ENCODE results near the gene MALAT1. TPM values are rescaled to one million over a fixed set of nuclear protein-coding genes. Genes with fewer than 3 reads are reported as not detected.
A peak's percentile ranks its signal among the peaks of the same experiment; 100 is the strongest.

MALAT1 gene
- total RNA-seq, 1 donor from 2014 or later, result 16,459 TPM

DNA sequence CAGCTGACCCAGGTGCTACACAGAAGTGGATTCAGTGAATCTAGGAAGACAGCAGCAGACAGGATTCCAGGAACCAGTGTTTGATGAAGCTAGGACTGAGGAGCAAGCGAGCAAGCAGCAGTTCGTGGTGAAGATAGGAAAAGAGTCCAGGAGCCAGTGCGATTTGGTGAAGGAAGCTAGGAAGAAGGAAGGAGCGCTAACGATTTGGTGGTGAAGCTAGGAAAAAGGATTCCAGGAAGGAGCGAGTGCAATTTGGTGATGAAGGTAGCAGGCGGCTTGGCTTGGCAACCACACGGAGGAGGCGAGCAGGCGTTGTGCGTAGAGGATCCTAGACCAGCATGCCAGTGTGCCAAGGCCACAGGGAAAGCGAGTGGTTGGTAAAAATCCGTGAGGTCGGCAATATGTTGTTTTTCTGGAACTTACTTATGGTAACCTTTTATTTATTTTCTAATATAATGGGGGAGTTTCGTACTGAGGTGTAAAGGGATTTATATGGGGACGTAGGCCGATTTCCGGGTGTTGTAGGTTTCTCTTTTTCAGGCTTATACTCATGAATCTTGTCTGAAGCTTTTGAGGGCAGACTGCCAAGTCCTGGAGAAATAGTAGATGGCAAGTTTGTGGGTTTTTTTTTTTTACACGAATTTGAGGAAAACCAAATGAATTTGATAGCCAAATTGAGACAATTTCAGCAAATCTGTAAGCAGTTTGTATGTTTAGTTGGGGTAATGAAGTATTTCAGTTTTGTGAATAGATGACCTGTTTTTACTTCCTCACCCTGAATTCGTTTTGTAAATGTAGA, 1.7 kb downstream of the MALAT1 start:
- Histone ChIP-seq H3K27me3 (no peaks in the 10 kb centered on the region), H3K9me3 (no peaks in the 10 kb centered on the region), H3K36me3 (peaks cover 19 to 46% of the 10 kb centered on the region in 2 donors), H3K27ac (peak overlapping the region; percentile 100), H3K4me3 (peak overlapping the region; percentile 77 to 83), H3K4me1 (peaks cover 29% of the 10 kb centered on the region)
- DNase-seq (ENCODE audit: extremely low spot score in 2 of 2), result no peak
- intact Hi-C loops (cut with DNase I), result no loop called here
- TF ChIP-seq POLR2AphosphoS5 (IDR thresholded peaks at IDR 0.05; ENCODE audit: insufficient read depth in 1 of 2, low read depth in 1 of 2), result peak; percentile 42 to 94
- TF ChIP-seq, protein P1, sequence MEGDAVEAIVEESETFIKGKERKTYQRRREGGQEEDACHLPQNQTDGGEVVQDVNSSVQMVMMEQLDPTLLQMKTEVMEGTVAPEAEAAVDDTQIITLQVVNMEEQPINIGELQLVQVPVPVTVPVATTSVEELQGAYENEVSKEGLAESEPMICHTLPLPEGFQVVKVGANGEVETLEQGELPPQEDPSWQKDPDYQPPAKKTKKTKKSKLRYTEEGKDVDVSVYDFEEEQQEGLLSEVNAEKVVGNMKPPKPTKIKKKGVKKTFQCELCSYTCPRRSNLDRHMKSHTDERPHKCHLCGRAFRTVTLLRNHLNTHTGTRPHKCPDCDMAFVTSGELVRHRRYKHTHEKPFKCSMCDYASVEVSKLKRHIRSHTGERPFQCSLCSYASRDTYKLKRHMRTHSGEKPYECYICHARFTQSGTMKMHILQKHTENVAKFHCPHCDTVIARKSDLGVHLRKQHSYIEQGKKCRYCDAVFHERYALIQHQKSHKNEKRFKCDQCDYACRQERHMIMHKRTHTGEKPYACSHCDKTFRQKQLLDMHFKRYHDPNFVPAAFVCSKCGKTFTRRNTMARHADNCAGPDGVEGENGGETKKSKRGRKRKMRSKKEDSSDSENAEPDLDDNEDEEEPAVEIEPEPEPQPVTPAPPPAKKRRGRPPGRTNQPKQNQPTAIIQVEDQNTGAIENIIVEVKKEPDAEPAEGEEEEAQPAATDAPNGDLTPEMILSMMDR (IDR thresholded peaks at IDR 0.05), result no peak
- peak in 1 of 2 donors; percentile 36 for TF ChIP-seq POLR2A (IDR thresholded peaks at IDR 0.05)

- no peak for DNase-seq (ENCODE audit: extremely low spot score in 2 of 2)
- H3K9me3 ChIP-seq, result no peaks in the 10 kb centered on the region
- peaks cover 19 to 52% of the 10 kb centered on the region in 2 donors for H3K36me3 ChIP-seq
- H3K27me3 ChIP-seq, result no peaks in the 10 kb centered on the region
- intact Hi-C loops (cut with DNase I), result no loop called here
- peak overlapping the region; percentile 77 to 83 for H3K4me3 ChIP-seq
- H3K27ac ChIP-seq, result peak overlapping the region; percentile 100
- H3K4me1 ChIP-seq, result peaks cover 29% of the 10 kb centered on the region
- TF ChIP-seq, protein P1 (IDR thresholded peaks at IDR 0.05), result peak in 1 of 3 experiments; percentile 10
- no peak for TF ChIP-seq POLR2A (IDR thresholded peaks at IDR 0.05)
These were observed 2.3 kb downstream of the MALAT1 start for GRCh38 chr11:65501186-65501471.

- TF ChIP-seq POLR2AphosphoS5 (IDR thresholded peaks at IDR 0.05; ENCODE audit: insufficient read depth in 1 of 2, low read depth in 1 of 2), result peak in 1 of 2 donors; percentile 62
- TF ChIP-seq POLR2A (IDR thresholded peaks at IDR 0.05), result no peak
- intact Hi-C loops (cut with DNase I), result no loop called here
- peak overlapping the region; percentile 100 for H3K27ac ChIP-seq
- H3K27me3 ChIP-seq, result no peaks in the 10 kb centered on the region
- peaks cover 19 to 57% of the 10 kb centered on the region in 2 donors for H3K36me3 ChIP-seq
- no peak for DNase-seq (ENCODE audit: extremely low spot score in 2 of 2)
- peak overlapping the region; percentile 77 to 83 for H3K4me3 ChIP-seq
- peaks cover 29% of the 10 kb centered on the region for H3K4me1 ChIP-seq
- H3K9me3 ChIP-seq, result no peaks in the 10 kb centered on the region
These were observed 2.8 kb downstream of the MALAT1 start for GRCh38 chr11:65501472-65502273.

DNA sequence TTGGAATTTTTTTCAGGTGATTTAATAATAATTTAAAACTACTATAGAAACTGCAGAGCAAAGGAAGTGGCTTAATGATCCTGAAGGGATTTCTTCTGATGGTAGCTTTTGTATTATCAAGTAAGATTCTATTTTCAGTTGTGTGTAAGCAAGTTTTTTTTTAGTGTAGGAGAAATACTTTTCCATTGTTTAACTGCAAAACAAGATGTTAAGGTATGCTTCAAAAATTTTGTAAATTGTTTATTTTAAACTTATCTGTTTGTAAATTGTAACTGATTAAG, 3.4 kb downstream of the MALAT1 start:
- Histone ChIP-seq H3K27me3 (no peaks in the 10 kb centered on the region), H3K9me3 (no peaks in the 10 kb centered on the region), H3K4me3 (peak overlapping the region; percentile 77 to 83), H3K27ac (peak overlapping the region; percentile 100), H3K4me1 (peaks cover 32% of the 10 kb centered on the region), H3K36me3 (peaks cover 19 to 59% of the 10 kb centered on the region in 2 donors)
- intact Hi-C loops (cut with DNase I), result no loop called here
- no peak for DNase-seq (ENCODE audit: extremely low spot score in 2 of 2)
- TF ChIP-seq, protein P1 (IDR thresholded peaks at IDR 0.05), result no peak
- TF ChIP-seq POLR2AphosphoS5 (IDR thresholded peaks at IDR 0.05; ENCODE audit: insufficient read depth in 1 of 2, low read depth in 1 of 2), result no peak
- TF ChIP-seq POLR2A (IDR thresholded peaks at IDR 0.05), result no peak

- intact Hi-C loops (cut with DNase I), result no loop called here
- H3K27me3 ChIP-seq, result no peaks in the 10 kb centered on the region
- H3K27ac ChIP-seq, result peak overlapping the region; percentile 100
- H3K4me1 ChIP-seq, result peaks cover 37% of the 10 kb centered on the region
- no peaks in the 10 kb centered on the region for H3K9me3 ChIP-seq
- H3K36me3 ChIP-seq, result peaks cover 19 to 59% of the 10 kb centered on the region in 2 donors
- DNase-seq (ENCODE audit: extremely low spot score in 2 of 2), result no peak
- H3K4me3 ChIP-seq, result peak overlapping the region; percentile 77 to 83
- TF ChIP-seq, protein P1 (IDR thresholded peaks at IDR 0.05), result no peak
- TF ChIP-seq POLR2A (IDR thresholded peaks at IDR 0.05) (peak in 1 of 2 donors; percentile 33), POLR2AphosphoS5 (IDR thresholded peaks at IDR 0.05; ENCODE audit: insufficient read depth in 1 of 2, low read depth in 1 of 2) (peak; percentile 50 to 64)
These were observed 3.9 kb downstream of the MALAT1 start for GRCh38 chr11:65502555-65503367.
